ENCODE data around the gene SAGE1. TPM values are rescaled to one million over a fixed set of nuclear protein-coding genes. Genes with fewer than 3 reads are reported as not detected.
A peak's percentile ranks its signal among the peaks of the same experiment; 100 is the strongest.

Gene SAGE1
- total RNA-seq, 2 donors from 2014 or later: not detected

GRCh38 chrX:135931644-135932487, 38.4 kb downstream of the SAGE1 start:
- no peaks in the 10 kb centered on the region for H3K36me3 Mint-ChIP-seq (ENCODE audit: low read depth)
- no peak overlapping the region for H3K27ac Mint-ChIP-seq
- no peaks in the 10 kb centered on the region for H3K9me3 ChIP-seq (ENCODE audit: control insufficient read depth, low read length, poor library complexity, severe bottlenecking)
- no peaks in the 10 kb centered on the region for H3K27me3 Mint-ChIP-seq
- H3K4me1 Mint-ChIP-seq: peaks cover 4% of the 10 kb centered on the region
- DNase-seq (peak in 2 of 3 donors; percentile 7 to 8), ATAC-seq (peak; percentile 59)
- H3K4me3 Mint-ChIP-seq: no peak overlapping the region

- ATAC-seq (no peak), DNase-seq (no peak)
- H3K4me3 Mint-ChIP-seq: no peak overlapping the region
- H3K27me3 Mint-ChIP-seq: no peaks in the 10 kb centered on the region
- H3K4me1 Mint-ChIP-seq: no peaks in the 10 kb centered on the region
- peaks cover 2% of the 10 kb centered on the region for H3K36me3 Mint-ChIP-seq (ENCODE audit: low read depth)
- H3K27ac Mint-ChIP-seq: no peak overlapping the region
- H3K9me3 ChIP-seq (ENCODE audit: control insufficient read depth, low read length, poor library complexity, severe bottlenecking): no peaks in the 10 kb centered on the region
Observed at GRCh38 chrX:135944486-135944885, 51.0 kb downstream of the SAGE1 start.

- H3K4me1 Mint-ChIP-seq: peaks cover 2% of the 10 kb centered on the region
- no peak overlapping the region for H3K4me3 Mint-ChIP-seq
- no peaks in the 10 kb centered on the region for H3K9me3 ChIP-seq (ENCODE audit: control insufficient read depth, low read length, poor library complexity, severe bottlenecking)
- H3K27ac Mint-ChIP-seq: no peak overlapping the region
- ATAC-seq (no peak), DNase-seq (no peak)
- H3K36me3 Mint-ChIP-seq (ENCODE audit: low read depth): peaks cover 4% of the 10 kb centered on the region
- H3K27me3 Mint-ChIP-seq: no peaks in the 10 kb centered on the region
Observed at GRCh38 chrX:135951291-135951690, 57.8 kb downstream of the SAGE1 start.

Other genes with a start within 250 kb of the SAGE1 start
- not detected for gene CT45A1, start 180.1 kb upstream of the SAGE1 start, total RNA-seq
- not detected for gene CT45A3, start 125.5 kb upstream of the SAGE1 start, total RNA-seq
- gene CT45A5, start 108.2 kb upstream of the SAGE1 start, total RNA-seq: not detected
- not detected for gene CT45A6, start 90.9 kb upstream of the SAGE1 start, total RNA-seq
- gene CT45A2, start 73.7 kb upstream of the SAGE1 start, total RNA-seq: not detected
- not detected for gene CT45A7, start 56.4 kb upstream of the SAGE1 start, total RNA-seq
- gene CT45A8, start 39.2 kb upstream of the SAGE1 start, total RNA-seq: not detected
- not detected for gene CT45A9, start 21.9 kb upstream of the SAGE1 start, total RNA-seq
- not detected for gene CT45A10, start 272 bp upstream of the SAGE1 start, total RNA-seq
- gene MMGT1, start 80.3 kb downstream of the SAGE1 start, total RNA-seq: 10 to 100 TPM; 27.0 to 29.9 TPM
- gene SLC9A6, start 91.7 kb downstream of the SAGE1 start, total RNA-seq: 10 to 100 TPM; 23.9 to 26.3 TPM

Measured in T-helper 17 cell (primary cell).